Activated CD4-positive, alpha-beta T cell treated with anti-CD3 and anti-CD28 coated beads for 4 hours (primary cell): ENCODE data around the gene AGPAT1.
"Not testable (repeated sequence)": the region's sequence is repeated elsewhere in the genome, so short reads cannot be mapped to it uniquely, and the experiment has no call there.

Experiments used
- DNase-seq, 2 donors: peaks; one replicate each; pipeline ENCODE4 v3.0.0-alpha.2; 2020

Gene AGPAT1, protein sequence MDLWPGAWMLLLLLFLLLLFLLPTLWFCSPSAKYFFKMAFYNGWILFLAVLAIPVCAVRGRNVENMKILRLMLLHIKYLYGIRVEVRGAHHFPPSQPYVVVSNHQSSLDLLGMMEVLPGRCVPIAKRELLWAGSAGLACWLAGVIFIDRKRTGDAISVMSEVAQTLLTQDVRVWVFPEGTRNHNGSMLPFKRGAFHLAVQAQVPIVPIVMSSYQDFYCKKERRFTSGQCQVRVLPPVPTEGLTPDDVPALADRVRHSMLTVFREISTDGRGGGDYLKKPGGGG

DNA sequence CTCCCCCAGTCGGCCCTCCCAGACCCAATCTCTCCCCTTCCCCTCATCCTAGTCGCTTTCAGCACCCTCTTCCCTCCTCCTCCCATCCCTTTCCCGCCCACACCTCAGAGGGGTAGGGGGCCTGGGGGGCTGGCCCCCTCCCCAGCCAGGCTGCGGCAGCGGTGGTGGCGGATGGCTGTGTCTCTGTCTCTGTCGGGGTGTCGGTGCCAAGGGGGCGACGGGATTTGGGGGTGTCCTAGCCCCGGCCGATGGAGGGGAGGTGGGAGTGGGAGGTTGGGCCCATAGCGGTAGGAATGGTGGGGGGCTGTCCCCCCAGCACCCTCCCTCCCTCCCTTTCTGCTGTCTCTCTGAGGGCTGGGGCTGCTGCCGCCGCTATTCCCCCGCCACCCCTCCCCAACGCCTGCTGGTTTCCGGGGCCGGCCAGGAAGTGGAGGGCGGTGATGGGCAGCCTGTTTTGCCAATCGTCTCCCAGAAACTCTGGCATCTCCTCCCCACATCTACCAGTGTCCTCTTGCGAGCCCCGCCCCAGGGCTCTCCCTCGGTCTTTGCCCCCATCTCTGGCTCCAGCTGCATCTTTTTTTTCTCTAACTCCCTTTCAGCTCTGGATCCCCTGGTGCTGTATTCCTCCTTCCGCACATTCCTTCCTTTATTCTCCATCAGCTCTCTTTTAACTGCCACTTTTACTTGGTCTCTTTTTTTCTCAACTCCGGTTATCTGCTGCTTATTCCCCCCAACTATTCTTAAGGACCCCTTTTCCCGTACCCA lies at the start of gene AGPAT1:
TSS of gene AGPAT1 (minus strand) at position 374 of the 765 bp plus-strand sequence. CDS start 4,588 bp downstream, outside the sequence.
- peak; percentile 93 to 97 for DNase-seq

DNA sequence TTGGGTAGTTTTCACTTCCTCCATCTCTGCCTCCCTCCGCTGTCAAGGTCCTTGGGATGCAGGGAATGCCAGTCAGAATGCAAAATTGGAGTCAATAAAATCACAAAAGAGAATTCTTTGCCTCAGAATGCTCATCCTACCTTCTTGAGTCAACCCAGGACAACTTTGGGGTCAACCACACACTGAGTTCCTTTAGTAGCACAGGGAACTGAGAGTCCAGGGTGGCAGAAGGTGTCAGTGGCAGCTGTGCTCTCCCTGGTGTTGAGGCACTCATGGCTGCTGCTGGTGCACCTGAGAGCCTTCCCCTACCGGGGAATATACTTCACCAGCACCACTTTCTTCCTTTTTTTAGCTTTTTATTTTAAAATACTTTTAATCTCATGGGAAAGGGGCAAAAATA lies 48.8 kb upstream of the AGPAT1 start:
- DNase-seq, result no peak

DNA sequence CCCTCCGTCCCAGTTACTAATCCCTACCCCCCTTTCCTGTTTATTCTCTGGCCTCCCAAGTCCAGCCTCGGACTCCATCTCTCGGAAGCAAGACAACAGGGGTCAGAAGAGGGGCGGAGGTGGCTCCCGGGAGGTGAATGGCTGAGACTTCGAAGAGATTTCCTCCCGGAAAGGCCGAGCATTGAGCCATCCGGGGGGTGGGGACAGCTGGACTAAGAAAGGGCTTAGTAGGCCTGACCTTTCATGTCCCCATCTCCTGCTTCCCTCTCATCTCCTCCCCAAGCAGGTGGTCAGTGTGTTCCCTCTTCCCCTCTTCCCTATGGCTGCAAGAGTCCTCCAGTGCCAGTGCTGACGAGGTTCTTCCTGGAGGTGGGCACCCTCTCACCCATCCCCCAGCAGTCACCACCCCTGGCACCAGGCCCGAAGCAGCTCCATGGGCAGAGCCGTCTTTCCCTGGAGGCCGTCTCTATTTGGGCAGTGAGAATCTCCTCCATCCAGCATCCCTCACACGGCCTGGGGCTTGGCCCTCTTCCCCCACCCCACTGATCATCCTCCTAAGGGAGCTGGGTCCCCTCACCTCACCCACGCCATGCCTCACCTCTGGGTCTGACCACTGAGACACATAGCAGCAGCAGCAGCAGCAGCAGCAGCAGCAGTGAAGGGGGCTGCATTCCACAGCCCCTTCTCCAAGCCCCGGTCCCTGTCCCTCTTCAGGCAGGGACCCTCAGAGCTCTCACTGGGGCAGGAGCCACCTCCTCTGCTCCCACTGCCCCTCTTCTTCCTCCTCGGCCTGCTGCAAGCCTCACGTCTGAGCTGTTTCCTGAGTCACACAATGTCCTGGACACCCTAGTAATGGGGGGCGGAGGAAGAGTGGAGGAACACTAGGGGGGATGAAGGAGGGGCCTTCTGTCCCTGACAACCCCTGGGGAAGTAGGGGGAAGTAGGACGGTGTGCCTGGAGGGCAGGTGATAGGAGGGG lies 47.7 kb upstream of the AGPAT1 start, which contains the start of gene NOTCH4:
TSS of gene NOTCH4 (minus strand) at position 810 of the 978 bp plus-strand sequence. CDS start at position 671, 139 bp downstream.
- no peak for DNase-seq

DNA sequence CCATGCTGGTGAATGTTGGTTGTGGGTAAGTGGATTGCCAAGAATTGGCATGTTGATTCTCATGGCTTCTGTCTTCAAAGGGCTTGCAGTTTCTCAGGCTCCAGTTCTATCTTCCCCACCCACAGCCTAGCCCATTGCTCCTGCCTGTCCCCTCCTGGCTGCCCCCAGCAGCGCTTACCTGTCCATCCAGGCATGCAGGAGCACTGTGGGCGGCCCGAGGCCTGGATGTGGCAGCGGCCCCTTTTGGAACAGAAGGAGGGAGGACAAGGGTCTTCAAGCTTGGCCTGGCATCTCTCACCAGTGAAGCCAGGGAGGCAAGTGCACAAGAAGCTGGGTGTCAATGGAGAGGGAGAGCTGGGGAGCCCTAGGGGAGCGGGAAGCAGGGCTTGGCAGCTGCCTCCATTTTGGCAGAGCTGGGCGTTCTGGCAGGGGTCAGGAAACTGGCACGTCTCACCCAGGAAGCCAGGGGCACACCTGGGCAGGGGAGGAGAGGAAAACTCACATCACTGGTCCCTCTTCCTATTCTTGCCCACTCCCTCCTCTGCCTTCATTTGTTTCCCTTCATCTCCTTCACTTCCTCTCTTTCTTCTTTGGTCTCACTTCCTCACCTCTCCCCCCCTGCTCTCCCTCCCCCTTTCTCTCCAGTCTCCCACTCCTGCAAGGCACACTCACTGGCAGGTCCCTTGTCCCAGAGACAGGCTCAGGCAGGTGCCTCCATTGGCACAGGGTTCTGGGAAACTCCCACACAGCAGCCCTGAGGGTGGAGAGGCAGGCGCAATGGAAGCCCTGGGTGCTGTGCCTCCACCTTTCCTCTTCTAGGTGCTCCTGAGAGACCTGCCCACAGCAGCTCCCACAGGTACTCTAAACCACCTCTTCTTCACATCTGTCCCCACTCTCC lies 46.7 kb upstream of the AGPAT1 start:
- no peak for DNase-seq

DNA sequence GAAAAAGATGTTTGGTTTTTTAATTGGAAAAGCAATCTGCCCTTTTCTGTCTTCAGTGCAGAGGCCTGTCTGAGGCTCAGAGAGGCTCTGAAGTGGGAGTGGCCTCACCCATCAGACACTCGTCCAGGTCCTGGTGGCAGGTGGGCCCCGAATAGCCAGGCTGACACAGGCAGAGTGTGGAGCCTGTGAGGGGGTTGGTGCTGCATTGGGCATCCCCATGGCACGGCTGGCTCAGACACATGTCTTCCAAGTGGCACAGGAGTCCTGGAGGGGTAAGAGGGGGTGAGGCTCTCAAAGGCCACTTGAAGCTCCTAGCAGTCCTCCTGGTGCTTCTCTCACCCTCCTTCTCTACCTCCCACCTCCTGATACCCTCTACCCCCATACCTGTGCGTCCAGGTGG lies 44.1 kb upstream of the AGPAT1 start:
- DNase-seq, result no peak

DNA sequence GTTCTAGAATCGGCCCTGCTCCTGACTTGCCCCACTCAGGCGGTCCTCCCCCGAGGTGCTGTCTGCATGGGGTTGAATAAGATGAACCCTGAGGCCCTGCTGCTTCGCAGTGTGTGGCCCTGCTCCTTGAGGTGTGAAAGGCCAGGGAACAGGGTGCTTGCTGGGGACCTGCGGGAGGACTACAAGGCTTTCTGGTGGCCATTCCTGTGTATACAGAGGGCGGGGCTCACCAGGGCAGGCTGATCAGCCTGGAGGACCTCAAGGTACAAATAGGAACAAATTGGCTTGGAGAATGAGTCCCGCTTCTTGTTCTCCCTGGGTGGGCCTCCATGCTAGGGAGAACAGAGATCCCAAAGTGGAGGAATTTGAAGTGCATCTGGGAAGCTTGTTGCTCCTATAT lies 42.3 kb upstream of the AGPAT1 start:
- DNase-seq, result no peak

DNA sequence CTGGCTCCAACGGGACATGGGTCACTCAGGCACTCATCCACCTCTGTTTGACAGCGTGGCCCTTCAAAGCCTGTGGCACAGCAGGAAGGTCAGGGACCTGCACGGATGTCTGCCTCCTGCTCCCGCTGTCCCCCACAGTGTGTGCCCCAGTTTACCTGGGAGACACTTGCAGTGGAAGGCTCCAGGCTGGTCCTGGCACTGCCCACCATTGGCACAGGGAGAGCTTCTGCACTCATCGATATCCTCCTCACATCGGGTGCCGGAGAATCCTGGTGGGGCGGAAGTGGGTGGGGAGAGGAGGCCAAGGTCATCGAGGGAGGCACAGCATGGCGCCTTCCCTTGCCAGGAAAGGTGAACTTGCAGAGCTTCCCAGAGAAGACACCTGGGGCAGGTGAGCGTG lies 41.1 kb upstream of the AGPAT1 start:
- no peak for DNase-seq

DNA sequence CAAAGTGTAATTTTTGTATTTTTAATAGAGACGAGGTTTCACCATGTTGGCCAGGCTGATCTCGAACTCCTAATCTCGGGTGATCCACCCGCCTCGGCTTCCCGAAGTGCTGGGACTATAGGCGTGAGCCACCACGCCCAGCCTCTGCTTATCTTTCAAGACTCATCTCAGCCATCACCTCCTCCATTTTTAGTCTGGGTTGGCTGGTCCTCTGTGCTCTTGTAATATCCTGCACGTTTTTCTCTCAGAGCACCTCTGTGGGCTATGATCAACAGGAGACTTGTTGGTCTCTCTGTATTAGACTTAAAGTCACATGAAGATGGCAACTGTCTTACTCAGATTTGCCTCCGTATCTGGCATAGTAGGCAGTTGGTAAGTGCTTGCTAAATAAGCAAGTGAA lies 40.4 kb upstream of the AGPAT1 start:
- DNase-seq, result no peak

DNA sequence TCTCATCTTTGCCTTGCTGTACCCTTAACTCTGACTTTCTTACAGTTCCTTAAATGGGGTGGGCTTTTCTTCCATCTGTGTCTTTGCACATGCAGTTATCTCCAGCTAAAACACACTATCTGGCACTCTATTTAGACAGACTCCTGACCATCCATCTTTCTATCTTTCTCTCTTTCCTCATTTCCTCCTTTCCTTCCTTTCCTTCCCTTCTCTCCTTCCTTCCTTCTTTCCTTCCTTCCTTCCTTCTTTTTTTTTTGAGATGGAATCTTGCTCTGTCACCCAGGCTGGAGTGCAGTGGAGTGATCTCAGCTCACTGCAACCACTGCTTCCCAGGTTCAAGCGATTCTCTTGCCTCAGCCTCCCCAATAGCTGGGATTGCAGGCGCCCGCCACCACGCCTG lies 39.7 kb upstream of the AGPAT1 start:
- DNase-seq, result no peak

DNA sequence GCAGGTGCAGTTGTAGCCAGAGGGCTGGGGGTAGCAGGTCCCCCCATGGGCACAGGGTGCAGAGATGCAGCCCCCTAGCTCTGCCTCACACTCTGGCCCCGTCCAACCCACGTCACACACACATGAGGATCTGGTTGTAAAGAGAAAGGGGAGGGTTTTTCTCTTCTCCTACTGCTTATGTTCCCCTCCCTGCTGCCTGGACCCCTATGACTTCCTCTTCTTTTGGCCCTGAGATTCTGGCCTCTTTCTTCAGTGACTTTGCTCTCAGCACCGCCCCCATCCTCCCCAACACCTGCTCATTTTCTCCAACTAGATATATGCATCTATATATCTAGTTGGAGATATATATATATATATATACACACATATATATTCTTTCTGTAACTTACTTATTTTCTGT lies 38.2 kb upstream of the AGPAT1 start:
- no peak for DNase-seq

DNA sequence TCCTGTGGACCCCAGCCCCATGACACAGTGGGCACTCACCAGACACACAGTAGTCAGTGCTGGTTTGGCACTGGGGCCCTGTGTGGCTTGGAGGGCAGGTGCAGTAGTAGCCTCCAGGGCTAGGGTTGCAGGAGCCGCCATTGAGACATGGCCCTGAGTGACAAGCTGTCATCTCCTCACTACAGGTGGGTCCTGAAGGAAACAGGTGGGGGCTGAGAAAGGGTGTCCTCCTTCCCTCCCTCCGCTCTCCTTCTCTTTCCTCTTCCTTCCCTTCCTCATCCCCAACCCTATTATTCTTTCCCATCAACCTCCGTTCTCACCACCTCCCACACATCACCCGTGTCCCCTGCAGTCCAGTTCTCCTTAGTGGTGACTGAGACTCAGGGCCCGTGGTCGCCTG lies 37.8 kb upstream of the AGPAT1 start:
- no peak for DNase-seq

DNA sequence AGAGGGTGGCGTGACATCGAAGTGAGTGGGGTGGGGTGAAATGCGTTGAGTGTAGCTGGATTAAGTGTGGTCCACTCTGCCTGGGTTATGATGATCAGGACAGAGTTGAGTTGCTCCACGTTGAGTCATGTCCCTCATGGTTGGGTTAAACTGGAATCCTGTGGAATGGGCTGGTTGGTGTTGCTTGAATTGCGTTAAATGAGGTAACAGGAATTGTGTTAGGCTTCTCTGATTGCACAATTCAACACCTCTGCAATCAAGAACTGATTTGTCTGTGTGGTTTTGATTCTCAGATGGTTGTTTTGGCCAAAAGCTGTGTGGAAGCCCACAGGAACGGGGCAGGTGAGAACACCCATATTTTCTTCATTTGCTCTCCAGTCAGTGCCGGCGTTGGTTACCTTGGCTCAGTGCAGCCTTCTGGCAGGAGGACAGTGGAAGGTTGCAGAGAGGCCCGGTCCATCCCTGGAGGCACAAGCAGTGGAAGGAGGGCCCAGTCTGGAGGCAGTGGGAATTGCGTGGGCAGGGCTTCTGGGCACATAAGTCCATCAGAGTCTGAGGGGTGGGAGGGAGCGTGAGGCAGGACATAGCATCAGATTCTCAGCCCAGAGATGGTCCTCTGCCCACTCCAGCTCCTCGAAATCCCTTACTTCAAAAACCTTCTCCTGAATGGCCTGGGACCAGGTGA lies 36.3 kb upstream of the AGPAT1 start:
- no peak for DNase-seq

DNA sequence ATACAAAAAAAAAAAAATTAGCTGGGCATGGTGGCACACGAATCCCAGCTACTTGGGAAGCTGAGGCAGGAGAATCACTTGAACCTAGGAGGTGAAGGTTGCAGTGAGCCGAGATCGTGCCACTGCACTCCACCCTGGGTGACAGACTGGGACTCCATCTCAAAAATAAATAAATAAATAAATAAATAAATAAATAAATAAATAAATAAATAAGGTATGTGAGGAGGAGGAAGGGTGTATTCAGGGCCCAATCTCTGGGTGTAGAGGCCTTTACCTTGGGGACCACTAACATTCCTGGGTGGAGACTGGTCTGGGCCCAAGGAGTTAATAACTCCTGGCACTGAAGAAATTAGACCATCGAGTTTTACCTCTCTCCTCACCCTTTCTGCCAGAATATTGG lies 35.5 kb upstream of the AGPAT1 start:
- not testable (repeated sequence) for DNase-seq

DNA sequence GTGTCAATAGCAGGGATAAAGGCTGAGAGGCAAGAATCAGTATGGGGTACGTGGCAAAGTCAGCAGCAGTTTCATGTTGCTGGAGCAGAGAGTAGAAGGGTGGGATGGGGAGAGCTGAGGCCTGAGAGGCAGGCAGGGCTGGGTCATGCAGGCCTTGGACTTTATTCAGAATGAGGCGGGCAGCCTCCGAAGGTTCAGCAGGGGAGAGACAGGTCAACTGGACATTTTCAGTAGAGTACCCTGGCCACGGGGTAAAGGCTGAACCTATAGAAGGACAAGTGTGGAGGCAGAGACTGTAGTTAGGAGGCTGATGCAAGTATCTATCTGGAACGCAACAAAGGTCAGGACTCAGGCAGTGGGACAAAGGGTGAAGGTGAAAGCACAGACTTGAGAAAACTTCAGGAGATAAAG lies 34.3 kb upstream of the AGPAT1 start:
- no peak for DNase-seq

DNA sequence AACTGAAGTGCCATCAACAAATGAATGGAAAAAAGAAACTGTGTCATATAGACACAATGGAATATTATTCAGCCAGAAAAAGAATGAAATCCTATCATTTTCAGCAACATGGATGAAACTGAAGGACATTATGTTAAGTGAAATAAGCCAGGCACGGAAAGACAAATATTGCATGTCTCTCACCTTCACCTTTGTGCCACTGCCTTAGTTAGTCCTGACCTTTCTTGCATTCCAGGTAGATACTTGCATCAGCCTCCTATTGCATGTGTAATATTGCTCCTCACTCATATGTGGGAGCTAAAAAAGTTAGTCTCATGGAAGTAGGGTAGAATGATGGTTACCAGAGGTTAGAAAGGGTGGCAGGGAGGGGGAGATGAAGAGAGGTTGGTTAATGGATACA lies 33.1 kb upstream of the AGPAT1 start:
- no peak for DNase-seq

DNA sequence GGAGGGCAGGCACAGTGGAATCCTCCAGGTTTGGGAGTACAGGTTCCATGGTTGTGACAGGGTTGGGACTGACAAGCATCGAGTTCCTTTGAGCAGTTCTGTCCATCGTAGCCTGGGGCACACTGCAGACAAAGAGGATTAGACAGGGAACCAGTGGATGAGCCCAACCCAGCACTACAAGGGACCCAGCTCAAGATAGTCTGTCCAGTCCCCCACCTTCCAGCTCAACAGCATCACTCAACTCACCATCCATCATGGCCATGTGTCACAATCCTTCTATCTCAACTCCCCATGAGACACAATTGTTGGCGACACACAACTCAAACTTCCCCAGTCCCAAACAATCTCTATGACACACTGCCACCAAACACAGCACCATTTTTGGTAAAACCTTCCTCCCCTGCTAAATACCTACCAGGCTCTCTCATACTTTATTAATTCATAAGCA lies 28.4 kb upstream of the AGPAT1 start:
- DNase-seq, result no peak

DNA sequence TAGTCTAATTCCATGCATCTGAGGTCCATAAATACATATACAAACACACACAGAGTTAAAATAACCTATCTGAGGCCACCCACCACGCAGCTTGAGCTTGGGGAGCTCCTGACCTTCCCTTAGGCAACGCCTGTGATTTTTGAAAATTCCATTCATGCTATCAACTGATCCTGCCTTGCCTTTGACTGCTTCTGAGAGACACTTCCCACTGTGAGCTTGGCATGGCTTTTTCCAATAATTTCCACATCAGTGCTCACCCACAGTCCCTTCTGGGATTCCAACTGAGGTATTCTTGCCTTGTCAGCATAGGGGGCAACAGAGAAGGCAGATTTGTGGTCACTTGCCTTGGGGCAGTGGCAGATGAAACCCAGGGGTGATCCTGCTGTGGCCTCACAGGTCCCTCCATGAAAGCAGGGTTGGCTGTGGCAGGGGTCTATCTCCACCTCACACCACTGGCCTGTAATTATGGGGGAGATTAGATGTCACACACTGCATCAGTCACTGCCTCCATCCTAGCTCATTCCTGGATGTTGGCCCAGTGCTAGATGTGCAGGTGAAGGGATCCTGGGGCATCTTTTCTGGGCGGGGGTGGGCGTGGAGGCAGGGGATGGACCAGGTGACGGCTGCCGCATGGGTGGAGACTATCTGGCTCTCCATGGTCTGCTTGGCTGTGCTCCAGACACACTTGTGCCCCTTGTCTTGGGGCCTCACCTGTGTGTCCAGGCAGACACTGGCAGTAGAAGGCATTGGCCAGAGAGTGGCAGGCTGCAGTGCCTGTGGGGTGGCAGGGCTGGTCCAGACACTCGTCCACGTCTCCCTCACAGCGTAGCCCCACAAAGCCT lies 27.8 kb upstream of the AGPAT1 start:
- DNase-seq, result no peak

DNA sequence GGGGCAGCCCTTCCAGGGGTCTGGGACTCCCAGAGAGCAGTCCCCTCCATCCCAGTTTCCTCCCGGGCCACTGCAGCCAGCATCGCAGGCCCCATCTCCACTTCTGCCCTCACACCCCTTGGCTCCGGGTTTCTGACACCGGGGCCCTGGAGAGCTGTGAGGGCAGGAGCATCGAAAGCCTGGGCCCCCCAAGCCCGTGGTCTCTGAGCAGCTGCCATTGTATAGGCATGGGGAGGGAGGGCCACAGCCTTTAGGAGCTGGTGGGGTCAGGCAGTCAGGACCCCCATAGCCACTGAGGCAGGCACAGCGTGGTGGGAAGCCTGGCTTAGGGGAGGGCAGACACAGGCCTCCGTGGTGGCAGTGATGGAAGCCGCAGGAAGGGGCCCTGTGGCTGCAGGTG lies 26.3 kb upstream of the AGPAT1 start:
- DNase-seq, result no peak

DNA sequence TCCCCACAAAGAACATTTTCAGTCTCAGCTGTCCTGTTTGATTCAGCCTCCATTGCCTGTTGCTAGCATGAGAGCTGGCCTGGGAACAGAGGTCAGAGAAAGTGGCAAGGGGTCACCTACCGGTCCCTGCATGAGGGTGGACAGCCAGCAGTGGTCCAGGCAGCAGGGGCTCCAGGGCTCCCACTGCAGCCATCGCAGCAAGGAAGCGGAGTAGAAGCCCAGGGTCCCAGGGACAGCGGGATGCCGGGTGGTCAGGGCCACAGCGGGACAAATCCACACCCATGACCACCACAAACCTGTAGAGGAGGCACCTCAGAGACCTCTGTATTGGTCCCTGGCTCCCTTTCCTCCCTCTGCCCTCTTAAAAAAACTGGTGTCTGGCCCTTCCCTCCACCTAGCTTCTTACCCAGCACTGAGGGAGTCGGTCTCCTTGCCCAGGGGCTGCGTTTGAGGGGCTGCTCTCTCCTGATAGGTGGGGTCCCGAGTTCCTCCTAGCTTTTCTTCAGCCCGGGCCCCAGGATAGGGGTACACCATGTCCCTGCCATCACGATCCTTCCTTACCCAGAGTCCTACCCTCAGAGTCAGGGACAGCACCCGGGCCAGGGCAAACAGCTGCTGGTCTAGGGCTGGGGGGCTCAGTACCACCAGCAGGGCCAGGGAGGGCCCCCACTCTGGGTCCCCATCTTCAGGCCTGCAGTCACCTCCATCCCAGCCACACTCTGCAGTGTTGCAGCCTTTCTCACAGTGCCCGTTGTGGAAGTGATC lies 25.0 kb upstream of the AGPAT1 start:
- DNase-seq, result no peak

DNA sequence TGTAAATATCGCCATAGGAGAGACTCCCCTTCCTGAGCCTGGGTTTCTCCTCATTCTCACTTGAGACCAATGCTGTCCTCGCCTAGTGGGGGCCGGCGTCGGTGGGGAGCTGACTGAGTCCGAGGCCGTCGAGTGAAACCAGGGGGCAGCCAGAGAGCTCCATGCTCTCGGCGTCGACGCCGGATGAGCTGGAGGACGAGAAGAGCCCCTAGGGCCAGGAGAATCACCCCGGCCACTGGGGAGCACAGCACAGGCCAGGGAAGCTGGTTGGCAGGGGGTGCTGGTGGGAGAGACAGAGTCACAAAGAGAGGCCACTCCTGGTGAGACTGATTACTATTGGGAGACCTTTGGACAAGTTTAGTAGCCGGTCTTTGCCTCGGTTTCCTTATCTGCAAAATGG lies 23.0 kb upstream of the AGPAT1 start:
- no peak for DNase-seq
